ENCODE results near the gene PGAP1.
A peak's percentile ranks its signal among the peaks of the same experiment; 100 is the strongest.

PGAP1 gene

DNA sequence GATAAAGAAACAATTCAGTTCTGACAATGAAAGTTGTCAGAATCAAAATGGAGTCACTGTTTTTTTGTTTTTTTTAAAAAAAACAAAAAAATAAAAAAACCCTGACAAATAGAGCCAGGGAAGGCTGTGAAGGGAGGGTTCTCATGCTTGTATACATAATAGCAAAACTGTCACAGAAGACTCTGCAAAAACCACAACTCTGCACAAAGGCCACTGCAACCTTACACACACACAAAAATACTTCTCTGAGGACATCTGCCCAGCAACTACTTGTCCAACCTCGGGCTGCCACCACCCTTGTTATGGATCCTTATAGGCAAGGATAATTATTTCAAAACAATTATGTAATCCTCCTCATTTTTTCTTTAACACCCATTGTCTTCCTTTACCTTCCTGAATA lies 75.4 kb downstream of the PGAP1 start:
- ATAC-seq (ENCODE audit: insufficient read depth, low read depth), result no peak

DNA sequence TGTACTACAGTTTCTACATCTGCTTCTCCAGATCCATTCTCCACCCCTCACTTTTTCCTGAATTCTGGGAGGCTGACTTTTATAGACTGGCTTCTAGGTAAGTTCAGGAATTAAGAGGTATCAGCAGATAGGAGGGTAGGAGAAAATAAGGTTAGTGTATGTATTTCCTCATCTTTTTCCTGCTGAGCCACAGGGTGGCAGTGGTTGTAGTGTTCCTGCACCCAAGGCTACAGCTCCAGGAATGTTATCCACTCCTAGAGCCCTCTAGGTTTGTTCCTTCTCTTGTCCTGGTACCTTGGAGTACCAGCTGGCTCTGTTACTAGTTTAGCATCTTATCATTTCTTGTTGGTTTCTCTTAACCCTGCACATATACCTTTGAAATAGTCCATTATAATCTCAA lies 76.6 kb downstream of the PGAP1 start:
- ATAC-seq (ENCODE audit: insufficient read depth, low read depth) (peak; percentile 49; the same call in 2 of the 3 replicates), DNase-seq (no peak)

More for the DNA sequence above, 75.4 kb downstream of the PGAP1 start:
- no peak overlapping the region for H3K27ac ChIP-seq (ENCODE audit: low read length)
- H3K79me2 ChIP-seq (ENCODE audit: insufficient read depth, low read length), result no peaks in the 10 kb centered on the region
- H3K4me2 ChIP-seq (ENCODE audit: insufficient read depth, low read length), result no peak overlapping the region
- no peak overlapping the region for H2AFZ ChIP-seq (ENCODE audit: low read depth, low read length)
- H3K27me3 ChIP-seq (ENCODE audit: insufficient read depth, low read length, poor library complexity), result no peaks in the 10 kb centered on the region
- no peak for TF ChIP-seq CTCF (IDR thresholded peaks at IDR 0.05; ENCODE audit: borderline replicate concordance, extremely low read depth, low read length, poor library complexity, severe bottlenecking)
- TF ChIP-seq EZH2 (IDR thresholded peaks at IDR 0.05; ENCODE audit: borderline replicate concordance, low read depth, low read length, severe bottlenecking), result no peak
- no peak overlapping the region for H3K9ac ChIP-seq (ENCODE audit: low read depth, low read length)
- no peaks in the 10 kb centered on the region for H3K9me3 ChIP-seq (ENCODE audit: insufficient read depth, low read length, severe bottlenecking)
- no peak overlapping the region for H3K4me3 ChIP-seq (ENCODE audit: low read depth in 1 of 2, low read length in 2 of 2)
- peaks cover 19% of the 10 kb centered on the region; the same call in 1 of the 2 replicates for H3K36me3 ChIP-seq (ENCODE audit: insufficient read depth, low read length)
- no peak for DNase-seq
- no peaks in the 10 kb centered on the region for H4K20me1 ChIP-seq (ENCODE audit: insufficient read depth, low read length)
- no peaks in the 10 kb centered on the region for H3K4me1 ChIP-seq (ENCODE audit: insufficient read depth, low read length)

DNA sequence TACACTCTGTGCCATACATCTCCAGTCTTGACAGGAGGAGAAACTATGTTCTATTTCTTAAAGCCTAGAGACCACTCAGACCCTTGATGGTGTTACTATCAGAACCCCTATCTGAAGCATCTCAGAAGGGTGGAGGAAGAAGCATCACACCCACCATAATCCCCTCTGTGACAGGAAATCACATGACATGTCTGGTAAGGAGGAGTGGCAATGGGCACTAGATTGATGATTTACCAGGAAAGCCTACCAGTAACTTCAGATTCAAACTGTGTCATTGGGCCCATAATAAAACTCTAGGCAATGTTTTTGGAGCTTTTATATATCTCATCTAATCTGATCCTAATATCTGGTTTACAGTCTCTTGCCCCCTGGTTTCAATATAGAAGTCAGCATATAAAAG lies 80.2 kb downstream of the PGAP1 start:
- Histone ChIP-seq H3K9me3 (ENCODE audit: insufficient read depth, low read length, severe bottlenecking) (no peaks in the 10 kb centered on the region), H3K27ac (ENCODE audit: low read length) (no peak overlapping the region), H4K20me1 (ENCODE audit: insufficient read depth, low read length) (no peaks in the 10 kb centered on the region), H3K9ac (ENCODE audit: low read depth, low read length) (no peak overlapping the region), H3K79me2 (ENCODE audit: insufficient read depth, low read length) (no peaks in the 10 kb centered on the region), H3K27me3 (ENCODE audit: insufficient read depth, low read length, poor library complexity) (no peaks in the 10 kb centered on the region), H3K4me1 (ENCODE audit: insufficient read depth, low read length) (no peaks in the 10 kb centered on the region), H3K4me3 (ENCODE audit: low read depth in 1 of 2, low read length in 2 of 2) (no peak overlapping the region), H3K36me3 (ENCODE audit: insufficient read depth, low read length) (peaks cover 51% of the 10 kb centered on the region; the same call in 1 of the 2 replicates), H3K4me2 (ENCODE audit: insufficient read depth, low read length) (no peak overlapping the region), H2AFZ (ENCODE audit: low read depth, low read length) (no peak overlapping the region)
- DNase-seq (no peak), ATAC-seq (ENCODE audit: insufficient read depth, low read depth) (peak; percentile 37; the same call in 1 of the 3 replicates)
- TF ChIP-seq EZH2 (IDR thresholded peaks at IDR 0.05; ENCODE audit: borderline replicate concordance, low read depth, low read length, severe bottlenecking) (no peak), CTCF (IDR thresholded peaks at IDR 0.05; ENCODE audit: borderline replicate concordance, extremely low read depth, low read length, poor library complexity, severe bottlenecking) (no peak)

More for the DNA sequence above, 76.6 kb downstream of the PGAP1 start:
- H3K4me2 ChIP-seq (ENCODE audit: insufficient read depth, low read length), result no peak overlapping the region
- no peaks in the 10 kb centered on the region for H3K79me2 ChIP-seq (ENCODE audit: insufficient read depth, low read length)
- no peaks in the 10 kb centered on the region for H3K27me3 ChIP-seq (ENCODE audit: insufficient read depth, low read length, poor library complexity)
- no peaks in the 10 kb centered on the region for H3K9me3 ChIP-seq (ENCODE audit: insufficient read depth, low read length, severe bottlenecking)
- H3K4me1 ChIP-seq (ENCODE audit: insufficient read depth, low read length), result no peaks in the 10 kb centered on the region
- H4K20me1 ChIP-seq (ENCODE audit: insufficient read depth, low read length), result no peaks in the 10 kb centered on the region
- H3K4me3 ChIP-seq (ENCODE audit: low read depth in 1 of 2, low read length in 2 of 2), result no peak overlapping the region
- no peak overlapping the region for H3K9ac ChIP-seq (ENCODE audit: low read depth, low read length)
- no peak overlapping the region for H2AFZ ChIP-seq (ENCODE audit: low read depth, low read length)
- TF ChIP-seq CTCF (IDR thresholded peaks at IDR 0.05; ENCODE audit: borderline replicate concordance, extremely low read depth, low read length, poor library complexity, severe bottlenecking) (peak; percentile 36), EZH2 (IDR thresholded peaks at IDR 0.05; ENCODE audit: borderline replicate concordance, low read depth, low read length, severe bottlenecking) (no peak)
- H3K36me3 ChIP-seq (ENCODE audit: insufficient read depth, low read length), result peaks cover 24% of the 10 kb centered on the region; the same call in 1 of the 2 replicates
- H3K27ac ChIP-seq (ENCODE audit: low read length), result no peak overlapping the region

- Histone ChIP-seq H4K20me1 (ENCODE audit: insufficient read depth, low read length) (no peaks in the 10 kb centered on the region), H3K79me2 (ENCODE audit: insufficient read depth, low read length) (no peaks in the 10 kb centered on the region), H3K4me1 (ENCODE audit: insufficient read depth, low read length) (no peaks in the 10 kb centered on the region), H3K9ac (ENCODE audit: low read depth, low read length) (no peak overlapping the region), H3K27me3 (ENCODE audit: insufficient read depth, low read length, poor library complexity) (no peaks in the 10 kb centered on the region), H3K4me3 (ENCODE audit: low read depth in 1 of 2, low read length in 2 of 2) (no peak overlapping the region), H3K27ac (ENCODE audit: low read length) (no peak overlapping the region), H3K4me2 (ENCODE audit: insufficient read depth, low read length) (no peak overlapping the region), H2AFZ (ENCODE audit: low read depth, low read length) (no peak overlapping the region), H3K9me3 (ENCODE audit: insufficient read depth, low read length, severe bottlenecking) (no peaks in the 10 kb centered on the region), H3K36me3 (ENCODE audit: insufficient read depth, low read length) (peaks cover 60% of the 10 kb centered on the region)
- ATAC-seq (ENCODE audit: insufficient read depth, low read depth) (no peak), DNase-seq (no peak)
- TF ChIP-seq CTCF (IDR thresholded peaks at IDR 0.05; ENCODE audit: borderline replicate concordance, extremely low read depth, low read length, poor library complexity, severe bottlenecking) (no peak), EZH2 (IDR thresholded peaks at IDR 0.05; ENCODE audit: borderline replicate concordance, low read depth, low read length, severe bottlenecking) (no peak)
Measured at GRCh38 chr2:196845371-196845770, 81.1 kb downstream of the PGAP1 start.

Measured in DND-41 (cell line).